ENCODE data around the gene DMD.
"Not testable (repeated sequence)": the region's sequence is repeated elsewhere in the genome, so short reads cannot be mapped to it uniquely, and the experiment has no call there.

GRCh38 chrX:33073660-33074059 lies 137.7 kb downstream of the DMD start:
- TF ChIP-seq CTCF (conservative IDR thresholded peaks at IDR 0.05); EZH2 (IDR thresholded peaks at IDR 0.05; ENCODE audit: low read depth): not testable (repeated sequence)
